Fibroblast of lung (primary cell): ENCODE results near the gene RFTN2. TPM values are rescaled to one million over a fixed set of nuclear protein-coding genes. Genes with fewer than 3 reads are reported as not detected.

ENCODE experiments used
- DNase-seq, 2 donors: peaks; one replicate each; pipeline versions ENCODE4 v3.0.0 to v3.0.0-alpha.2; 2010; ENCODE audit warnings: low read depth in 2 of 2
- H2AFZ ChIP-seq: 2 replicates; pipeline ENCODE4 v1.5.1; 2012; ENCODE audit warnings: low read length, control low read depth, inconsistent platforms
- H3K27ac ChIP-seq: 2 replicates; pipeline ENCODE4 v1.5.1; 2011; ENCODE audit warnings: low read length, control low read depth; ENCODE audit not compliant: insufficient read depth
- H3K27me3 ChIP-seq: 2 replicates; pipeline ENCODE4 v1.5.1; 2011; ENCODE audit warnings: mild to moderate bottlenecking, low read length; ENCODE audit not compliant: control insufficient read depth, insufficient read depth
- H3K36me3 ChIP-seq: 2 replicates; pipeline ENCODE4 v1.5.1; 2011; ENCODE audit warnings: low read length; ENCODE audit not compliant: control insufficient read depth, insufficient read depth
- H3K4me1 ChIP-seq: 2 replicates; pipeline ENCODE4 v1.5.1; 2011; ENCODE audit warnings: low read length; ENCODE audit not compliant: control insufficient read depth, insufficient read depth; ENCODE audit errors: extremely low read depth
- H3K4me2 ChIP-seq: 2 replicates; pipeline ENCODE4 v1.5.1; 2011; ENCODE audit warnings: low read length, control low read depth; ENCODE audit not compliant: insufficient read depth; ENCODE audit errors: extremely low read depth
- H3K4me3 ChIP-seq, 4 experiments: fragments of 200-600 bp in 1 of 4; sonication (generic) in 1 of 4; replicated peaks in 1 of 4; 2 replicates each; pipeline ENCODE4 v1.5.1; 2011 to 2016; ENCODE audit warnings: low read length in 4 of 4, low read depth in 3 of 4, mild to moderate bottlenecking in 3 of 4, control low read depth in 2 of 4, inconsistent platforms in 1 of 4, mixed read lengths in 1 of 4; ENCODE audit not compliant: insufficient read depth in 1 of 4; ENCODE audit errors: control extremely low read depth in 1 of 4
- H3K79me2 ChIP-seq: 2 replicates; pipeline ENCODE4 v1.5.1; 2012; ENCODE audit warnings: mild to moderate bottlenecking, low read length, inconsistent platforms; ENCODE audit not compliant: control insufficient read depth, insufficient read depth
- H3K9ac ChIP-seq: 2 replicates; pipeline ENCODE4 v1.5.1; 2011; ENCODE audit warnings: mild to moderate bottlenecking, low read length, control low read depth; ENCODE audit not compliant: insufficient read depth
- H3K9me3 ChIP-seq: 2 replicates; pipeline ENCODE4 v1.5.1; 2012; ENCODE audit warnings: low read depth, low read length; ENCODE audit not compliant: control insufficient read depth, insufficient read depth
- H4K20me1 ChIP-seq: 2 replicates; pipeline ENCODE4 v1.5.1; 2011; ENCODE audit warnings: low read length; ENCODE audit not compliant: control insufficient read depth, insufficient read depth; ENCODE audit errors: extremely low read depth
- EZH2 ChIP-seq: IDR thresholded peaks from 2 replicates; pipeline ENCODE4 v1.5.1; 2012; ENCODE audit warnings: low read length, control low read depth, mild to moderate bottlenecking; ENCODE audit errors: missing control alignments
- polyA plus RNA-seq, 2 donors: library from polyadenylated mRNA; depleted of rRNA in 1 of 2; stranded (reverse) in 1 of 2; unstranded in 1 of 2; fragments of >200 nt; gene quantifications; 2 replicates each; pipeline ENCODE4 v1.2.1, GENCODE V29; 2011 to 2012; ENCODE audit warnings: missing spikeins in 1 of 2
- total RNA-seq: library from RNA; depleted of rRNA; stranded (reverse); fragments of >200 nt; gene quantifications from 2 replicates; pipeline ENCODE4 v1.2.1, GENCODE V29; 2014
- TF ChIP-seq, protein P1 (sequence below), 2 donors: IDR thresholded peaks in 1 of 2; conservative IDR thresholded peaks in 1 of 2; 1 replicate in 1 of 2; 2 replicates in 1 of 2; pipeline ENCODE4 v1.5.1; 2011 to 2012; ENCODE audit warnings: low read length in 2 of 2, control low read depth in 1 of 2, inconsistent platforms in 1 of 2, low read depth in 1 of 2, mild to moderate bottlenecking in 1 of 2

The RFTN2 gene
- total and polyA plus RNA-seq, 2 donors (not counting 1 experiment from before 2014, with no cell fraction given) = 0.95 to 10.2 TPM

DNA sequence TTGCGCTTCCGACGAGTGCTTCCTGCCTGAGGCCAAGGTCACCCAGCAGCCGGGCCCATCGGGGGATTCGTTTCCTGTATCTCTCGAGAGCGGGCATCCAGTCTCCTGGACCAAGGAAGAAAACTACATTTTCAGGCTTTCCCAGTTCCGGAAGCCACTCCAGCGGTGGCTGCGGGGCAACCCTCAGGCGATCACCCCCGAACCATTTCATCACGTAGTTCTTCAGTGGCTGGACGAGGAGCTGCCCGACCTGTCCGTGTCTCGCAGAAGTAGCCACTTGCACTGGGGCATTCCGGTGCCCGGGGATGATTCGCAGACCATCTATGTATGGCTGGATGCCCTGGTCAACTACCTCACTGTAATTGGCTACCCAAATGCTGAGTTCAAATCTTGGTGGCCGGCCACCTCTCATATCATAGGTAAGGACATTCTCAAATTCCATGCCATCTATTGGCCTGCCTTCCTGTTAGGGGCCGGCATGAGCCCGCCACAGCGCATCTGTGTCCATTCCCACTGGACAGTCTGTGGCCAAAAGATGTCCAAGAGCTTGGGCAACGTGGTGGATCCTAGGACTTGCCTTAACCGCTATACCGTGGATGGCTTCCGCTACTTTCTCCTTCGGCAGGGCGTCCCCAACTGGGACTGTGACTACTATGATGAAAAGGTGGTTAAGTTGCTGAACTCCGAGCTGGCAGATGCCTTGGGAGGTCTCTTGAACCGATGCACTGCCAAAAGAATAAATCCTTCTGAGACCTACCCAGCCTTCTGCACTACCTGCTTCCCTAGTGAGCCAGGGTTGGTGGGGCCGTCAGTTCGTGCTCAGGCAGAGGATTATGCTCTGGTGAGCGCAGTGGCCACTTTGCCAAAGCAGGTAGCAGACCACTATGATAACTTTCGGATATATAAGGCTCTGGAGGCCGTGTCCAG is 30.8 kb upstream of the RFTN2 start:
- peaks cover 8% of the 10 kb centered on the region for H3K4me1 ChIP-seq
- TF ChIP-seq, protein P1, sequence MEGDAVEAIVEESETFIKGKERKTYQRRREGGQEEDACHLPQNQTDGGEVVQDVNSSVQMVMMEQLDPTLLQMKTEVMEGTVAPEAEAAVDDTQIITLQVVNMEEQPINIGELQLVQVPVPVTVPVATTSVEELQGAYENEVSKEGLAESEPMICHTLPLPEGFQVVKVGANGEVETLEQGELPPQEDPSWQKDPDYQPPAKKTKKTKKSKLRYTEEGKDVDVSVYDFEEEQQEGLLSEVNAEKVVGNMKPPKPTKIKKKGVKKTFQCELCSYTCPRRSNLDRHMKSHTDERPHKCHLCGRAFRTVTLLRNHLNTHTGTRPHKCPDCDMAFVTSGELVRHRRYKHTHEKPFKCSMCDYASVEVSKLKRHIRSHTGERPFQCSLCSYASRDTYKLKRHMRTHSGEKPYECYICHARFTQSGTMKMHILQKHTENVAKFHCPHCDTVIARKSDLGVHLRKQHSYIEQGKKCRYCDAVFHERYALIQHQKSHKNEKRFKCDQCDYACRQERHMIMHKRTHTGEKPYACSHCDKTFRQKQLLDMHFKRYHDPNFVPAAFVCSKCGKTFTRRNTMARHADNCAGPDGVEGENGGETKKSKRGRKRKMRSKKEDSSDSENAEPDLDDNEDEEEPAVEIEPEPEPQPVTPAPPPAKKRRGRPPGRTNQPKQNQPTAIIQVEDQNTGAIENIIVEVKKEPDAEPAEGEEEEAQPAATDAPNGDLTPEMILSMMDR (conservative IDR thresholded peaks at IDR 0.05 in 1 of 2, IDR thresholded peaks at IDR 0.05 in 1 of 2; ENCODE audit: low read depth in 1 of 2, low read length in 2 of 2) = no peak
- TF ChIP-seq EZH2 = no peak
- H3K9ac ChIP-seq = peak overlapping the region; percentile 55
- H3K4me2 ChIP-seq = peak overlapping the region; percentile 98
- no peaks in the 10 kb centered on the region for H3K27me3 ChIP-seq
- no peaks in the 10 kb centered on the region for H3K36me3 ChIP-seq
- peaks cover 35% of the 10 kb centered on the region for H3K79me2 ChIP-seq
- H2AFZ ChIP-seq = peak overlapping the region; percentile 98
- no peaks in the 10 kb centered on the region for H3K9me3 ChIP-seq
- no peaks in the 10 kb centered on the region for H4K20me1 ChIP-seq
- peak overlapping the region; percentile 74 to 92 (median 90) for H3K4me3 ChIP-seq
- DNase-seq = peak; percentile 21 to 27
- H3K27ac ChIP-seq = peak overlapping the region; percentile 50

DNA sequence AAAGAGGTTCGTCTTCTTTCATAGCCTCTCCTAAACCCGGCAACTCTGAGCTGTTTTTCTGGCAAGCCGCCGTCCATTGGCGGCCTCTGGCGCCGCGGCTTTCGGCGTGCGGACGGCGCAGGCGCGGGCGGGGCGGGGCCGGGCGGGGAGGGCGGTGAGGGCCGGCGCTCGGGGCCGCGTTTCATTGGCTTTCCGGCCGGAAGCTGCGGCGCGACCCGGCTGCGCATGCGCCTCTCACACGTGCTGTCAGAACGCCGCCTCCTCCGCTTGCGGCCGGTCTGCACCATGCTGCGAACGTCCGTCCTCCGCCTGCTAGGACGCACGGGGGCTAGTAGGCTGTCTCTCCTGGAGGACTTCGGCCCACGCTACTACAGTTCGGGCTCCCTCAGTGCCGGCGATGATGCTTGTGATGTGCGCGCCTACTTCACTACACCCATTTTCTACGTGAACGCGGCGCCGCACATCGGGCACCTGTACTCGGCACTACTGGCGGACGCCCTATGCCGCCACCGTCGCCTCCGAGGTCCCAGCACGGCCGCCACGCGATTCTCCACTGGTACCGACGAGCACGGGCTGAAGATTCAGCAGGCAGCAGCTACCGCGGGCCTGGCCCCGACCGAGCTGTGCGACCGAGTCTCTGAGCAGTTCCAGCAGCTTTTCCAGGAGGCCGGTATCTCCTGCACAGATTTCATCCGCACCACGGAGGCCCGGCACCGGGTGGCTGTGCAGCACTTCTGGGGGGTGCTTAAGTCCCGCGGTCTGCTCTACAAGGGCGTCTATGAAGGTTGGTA is 29.9 kb upstream of the RFTN2 start, which contains the start of gene MARS2:
Gene MARS2, plus strand, starts transcription at position 249 of the 791 bp plus-strand sequence. Its CDS starts 37 bp downstream, at position 286.
- TF ChIP-seq, protein P1 (conservative IDR thresholded peaks at IDR 0.05 in 1 of 2, IDR thresholded peaks at IDR 0.05 in 1 of 2; ENCODE audit: low read depth in 1 of 2, low read length in 2 of 2) = no peak
- no peak for TF ChIP-seq EZH2

More for the DNA sequence above, 29.9 kb upstream of the RFTN2 start, which contains the start of gene MARS2:
- Histone ChIP-seq H2AFZ (peak within 1 kb of the TSS; percentile 98), H3K79me2 (peaks cover 33% of the 10 kb centered on the region), H3K4me2 (peak within 1 kb of the TSS; percentile 98), H4K20me1 (no peaks in the 10 kb centered on the region), H3K9ac (peak within 1 kb of the TSS; percentile 55), H3K4me3 (peak within 1 kb of the TSS; percentile 81 to 92 (median 90)), H3K4me1 (peaks cover 8% of the 10 kb centered on the region), H3K9me3 (no peaks in the 10 kb centered on the region), H3K27ac (peak within 1 kb of the TSS; percentile 64), H3K27me3 (no peaks in the 10 kb centered on the region), H3K36me3 (no peaks in the 10 kb centered on the region)
- peak; percentile 86 to 92 for DNase-seq
